KOPT-K1 (cell line): Measurements from ENCODE around the gene MYOCD.
"Not testable (repeated sequence)": the region's sequence is repeated elsewhere in the genome, so short reads cannot be mapped to it uniquely, and the experiment has no call there.

Source experiments
- H3K27ac ChIP-seq: fragments of 200-600 bp; sonication (generic); 2 replicates; pipeline ENCODE4 v1.5.1; 2016; ENCODE audit warnings: antibody characterized with exemption, mild to moderate bottlenecking, low read depth, low read length; ENCODE audit not compliant: poor library complexity, severe bottlenecking
- H3K36me3 ChIP-seq: fragments of 200-600 bp; sonication (generic); 2 replicates; pipeline ENCODE4 v1.5.1; 2017; ENCODE audit warnings: antibody characterized with exemption, mild to moderate bottlenecking, low read length, moderate library complexity; ENCODE audit not compliant: insufficient read depth
- H3K9me3 ChIP-seq: fragments of 200-600 bp; sonication (generic); 2 replicates; pipeline ENCODE4 v1.5.1; 2017; ENCODE audit warnings: antibody characterized with exemption, low read length, mild to moderate bottlenecking; ENCODE audit not compliant: insufficient read depth, poor library complexity, severe bottlenecking

MYOCD gene

DNA sequence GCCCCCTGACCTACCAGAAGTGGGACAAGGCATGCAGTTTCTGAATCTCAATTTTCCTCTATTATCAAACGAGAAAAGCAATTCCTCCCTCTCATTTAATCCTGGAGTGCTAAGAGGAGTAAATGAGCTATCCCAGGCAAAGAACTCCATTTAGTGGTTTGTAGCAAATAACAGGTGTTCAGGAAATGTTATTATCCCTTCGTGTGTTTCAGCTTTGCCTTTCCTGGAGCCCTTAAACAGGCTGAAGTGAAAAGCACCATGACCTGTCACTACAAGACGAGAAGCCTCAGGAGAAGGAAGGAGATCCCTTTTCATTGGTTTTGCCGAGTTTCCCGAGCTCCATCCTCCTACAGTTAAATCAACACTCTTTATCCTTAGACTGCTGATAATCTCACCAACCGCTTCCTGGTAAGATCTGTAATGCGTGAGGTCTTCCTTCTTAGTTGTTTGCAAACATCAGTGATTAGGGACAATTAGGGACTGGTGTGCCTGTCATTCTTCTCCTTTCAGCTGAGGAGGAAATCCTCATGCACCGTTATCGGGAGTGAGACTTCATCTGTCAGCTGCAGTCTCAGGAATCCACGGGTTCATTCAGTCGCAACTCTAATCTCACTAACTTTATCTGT, 30.8 kb upstream of the MYOCD start:
- Histone ChIP-seq H3K27ac (no peak overlapping the region), H3K36me3 (no peaks in the 10 kb centered on the region), H3K9me3 (no peaks in the 10 kb centered on the region)

DNA sequence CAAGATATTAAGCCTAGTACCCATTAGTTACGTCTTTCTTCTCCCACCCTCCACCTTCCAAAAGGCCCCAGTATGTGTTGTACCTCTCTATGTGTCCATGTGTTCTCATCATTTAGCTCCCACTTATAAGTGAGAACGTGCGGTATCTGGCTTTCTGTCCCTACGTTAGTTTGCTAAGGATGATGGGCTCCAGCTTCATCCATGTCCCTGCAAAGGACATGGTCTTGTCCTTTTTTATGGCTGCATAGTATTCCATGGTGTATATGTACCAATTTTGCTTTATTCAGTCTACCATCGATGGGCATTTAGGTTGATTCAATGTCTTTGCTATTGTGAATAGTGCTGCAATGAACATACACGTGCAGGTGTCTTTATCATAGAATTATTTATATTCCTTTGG, 29.7 kb upstream of the MYOCD start:
- H3K27ac ChIP-seq, H3K9me3 ChIP-seq, H3K36me3 ChIP-seq: not testable (repeated sequence)

- no peak overlapping the region for H3K27ac ChIP-seq
- H3K9me3 ChIP-seq = no peaks in the 10 kb centered on the region
- no peaks in the 10 kb centered on the region for H3K36me3 ChIP-seq
These were observed 28.7 kb upstream of the MYOCD start for GRCh38 chr17:12637015-12637414.

- Histone ChIP-seq H3K27ac (no peak overlapping the region), H3K9me3 (no peaks in the 10 kb centered on the region), H3K36me3 (no peaks in the 10 kb centered on the region)
These were observed 27.7 kb upstream of the MYOCD start for GRCh38 chr17:12637745-12638651.

DNA sequence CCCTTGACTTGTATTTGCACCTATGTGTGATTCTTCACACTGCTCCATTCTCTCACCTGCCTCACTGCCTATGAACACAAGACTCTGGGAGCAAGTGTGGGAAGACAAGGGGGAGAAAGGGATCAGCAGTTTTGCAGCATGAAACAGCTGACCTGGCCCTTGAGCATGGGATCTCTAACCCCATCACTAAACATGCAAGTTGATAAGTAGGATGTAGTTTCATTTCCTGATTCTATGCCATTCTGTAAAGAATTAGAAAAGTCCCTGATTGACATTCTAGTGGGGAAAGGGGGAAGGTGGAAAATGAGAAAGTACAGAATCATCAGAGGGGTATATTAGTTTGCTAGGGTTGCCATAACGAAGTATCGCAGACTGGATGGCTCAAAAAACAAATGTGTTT, 25.3 kb upstream of the MYOCD start:
- no peaks in the 10 kb centered on the region for H3K36me3 ChIP-seq
- H3K27ac ChIP-seq = no peak overlapping the region
- no peaks in the 10 kb centered on the region for H3K9me3 ChIP-seq

DNA sequence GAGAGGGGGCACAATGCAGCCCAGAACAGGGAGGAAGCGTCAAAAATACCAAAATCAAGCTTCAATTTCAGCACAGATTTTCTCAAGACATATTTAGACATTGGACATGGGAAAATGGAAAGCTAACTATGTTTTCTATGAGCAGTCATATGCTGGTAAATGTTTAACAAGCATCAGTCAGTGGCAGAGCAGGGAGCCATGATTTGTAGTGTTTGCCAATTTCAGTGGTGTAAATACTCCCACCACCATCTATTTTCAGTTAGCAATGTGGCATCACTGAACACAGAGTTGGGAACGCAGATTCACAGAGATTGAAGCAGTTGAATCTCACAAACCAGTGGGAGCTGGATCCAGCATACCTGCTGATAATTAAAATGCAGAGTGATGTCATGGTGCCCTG, 24.6 kb upstream of the MYOCD start:
- H3K27ac ChIP-seq = no peak overlapping the region
- H3K36me3 ChIP-seq = no peaks in the 10 kb centered on the region
- H3K9me3 ChIP-seq = no peaks in the 10 kb centered on the region

DNA sequence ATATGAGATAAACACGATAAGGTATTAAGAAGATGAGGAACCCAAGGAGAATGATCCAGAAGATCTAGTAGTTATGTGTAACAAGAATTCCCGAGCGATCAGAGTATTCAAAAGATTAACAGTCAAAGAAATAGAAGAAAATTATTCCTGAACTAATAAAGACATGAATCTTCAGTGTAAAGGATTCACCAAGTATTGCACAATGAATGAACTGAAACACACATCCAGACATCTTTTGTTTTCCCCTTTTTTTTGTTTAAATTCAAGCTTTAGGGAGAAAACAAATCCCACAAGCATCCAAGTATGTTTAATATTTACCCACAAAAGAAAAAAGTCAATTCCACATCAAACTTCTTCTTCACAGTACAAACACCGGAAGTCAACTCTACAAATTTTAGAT, 23.7 kb upstream of the MYOCD start:
- no peaks in the 10 kb centered on the region for H3K9me3 ChIP-seq
- H3K27ac ChIP-seq = no peak overlapping the region
- H3K36me3 ChIP-seq = no peaks in the 10 kb centered on the region

DNA sequence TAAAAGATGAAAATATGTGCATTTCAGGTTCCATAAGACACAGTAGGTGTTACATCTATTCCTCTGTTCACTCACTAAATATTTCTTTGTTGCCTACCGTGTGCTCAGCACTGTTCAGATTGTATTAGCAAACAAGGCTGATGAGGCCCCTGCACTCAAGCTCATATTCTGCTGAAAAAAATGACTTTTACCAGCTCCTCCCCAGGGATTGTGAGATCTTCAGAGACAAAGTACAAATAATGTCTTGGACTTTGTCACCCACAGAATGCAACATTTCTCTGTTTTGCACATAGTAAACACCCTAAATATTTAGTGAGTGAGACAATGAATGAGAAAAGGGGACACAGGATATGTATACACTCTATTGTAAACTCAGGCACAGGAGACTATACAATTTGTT, 21.9 kb upstream of the MYOCD start:
- Histone ChIP-seq H3K9me3 (no peaks in the 10 kb centered on the region), H3K27ac (no peak overlapping the region), H3K36me3 (no peaks in the 10 kb centered on the region)

DNA sequence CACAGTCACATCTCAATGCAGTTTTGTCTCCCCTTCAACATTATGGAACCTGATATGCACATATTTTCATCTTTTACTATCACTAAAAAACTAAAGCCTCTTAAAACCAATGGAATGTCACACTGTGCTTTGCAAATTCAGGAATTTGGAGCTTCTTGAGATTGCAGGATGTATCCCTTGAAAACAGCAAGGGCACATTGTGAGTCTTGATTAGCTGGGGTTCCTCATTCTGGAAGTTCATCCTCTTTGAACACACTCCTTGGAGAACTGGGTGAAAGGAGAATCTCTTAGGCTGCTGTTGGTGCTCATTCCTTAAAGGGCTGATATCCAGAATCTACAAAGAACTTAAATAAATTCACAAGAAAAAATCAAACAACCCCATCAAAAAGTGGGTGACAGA, 21.1 kb upstream of the MYOCD start:
- Histone ChIP-seq H3K27ac (no peak overlapping the region), H3K9me3 (no peaks in the 10 kb centered on the region), H3K36me3 (no peaks in the 10 kb centered on the region)

DNA sequence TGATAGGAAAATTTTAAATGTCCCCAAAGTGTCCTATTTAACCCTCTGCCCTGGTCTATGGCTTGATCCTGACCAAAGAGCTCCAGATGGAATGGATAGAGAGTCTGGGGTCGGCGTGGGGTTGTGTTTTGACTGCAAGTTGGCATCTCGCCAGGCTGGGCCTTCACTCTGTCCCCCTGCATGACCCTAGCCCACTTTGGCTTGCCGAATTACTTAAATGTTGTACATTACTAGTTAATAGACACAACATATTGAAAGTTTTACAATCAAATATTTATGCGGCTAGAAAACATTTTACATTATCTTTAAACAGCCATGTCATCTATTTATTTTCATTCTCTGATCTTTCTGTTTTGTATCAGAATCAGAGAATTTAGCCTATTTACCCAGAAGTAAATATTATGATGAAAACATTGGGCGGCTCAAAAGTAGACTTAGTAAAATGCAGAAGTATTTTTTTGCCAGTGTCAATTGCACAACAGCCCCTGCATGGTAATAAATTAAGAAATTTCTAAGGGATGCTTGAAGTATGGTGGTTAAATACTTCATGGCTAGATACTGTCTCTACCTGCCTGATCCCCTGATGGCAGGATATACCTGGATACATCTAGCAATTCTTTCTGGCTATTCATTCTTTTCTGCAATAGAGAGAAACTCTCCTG, 18.8 kb upstream of the MYOCD start:
- no peak overlapping the region for H3K27ac ChIP-seq
- H3K36me3 ChIP-seq = no peaks in the 10 kb centered on the region
- no peaks in the 10 kb centered on the region for H3K9me3 ChIP-seq

DNA sequence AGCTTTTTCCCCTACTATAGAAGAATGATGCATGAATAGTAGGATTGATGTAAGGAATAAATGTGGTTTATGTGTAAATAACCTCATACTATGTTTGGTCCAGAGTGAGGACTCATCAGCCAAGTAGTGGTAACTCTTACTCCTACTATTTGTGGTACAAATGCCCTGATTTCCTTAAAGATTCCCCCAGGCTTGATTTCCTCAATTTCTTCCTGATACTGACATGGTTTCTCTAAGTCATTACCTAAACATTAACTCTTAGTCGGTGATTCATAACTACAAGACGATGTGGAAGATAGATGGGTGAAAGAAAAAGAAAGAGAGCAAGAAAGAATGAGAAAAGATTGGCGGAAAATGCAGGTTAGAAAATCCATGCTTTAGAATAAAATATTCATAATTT, 17.2 kb upstream of the MYOCD start:
- Histone ChIP-seq H3K27ac (no peak overlapping the region), H3K9me3 (no peaks in the 10 kb centered on the region), H3K36me3 (no peaks in the 10 kb centered on the region)

GRCh38 chr17:12655936-12656335, 9.8 kb upstream of the MYOCD start:
- Histone ChIP-seq H3K36me3 (no peaks in the 10 kb centered on the region), H3K27ac (no peak overlapping the region), H3K9me3 (no peaks in the 10 kb centered on the region)

DNA sequence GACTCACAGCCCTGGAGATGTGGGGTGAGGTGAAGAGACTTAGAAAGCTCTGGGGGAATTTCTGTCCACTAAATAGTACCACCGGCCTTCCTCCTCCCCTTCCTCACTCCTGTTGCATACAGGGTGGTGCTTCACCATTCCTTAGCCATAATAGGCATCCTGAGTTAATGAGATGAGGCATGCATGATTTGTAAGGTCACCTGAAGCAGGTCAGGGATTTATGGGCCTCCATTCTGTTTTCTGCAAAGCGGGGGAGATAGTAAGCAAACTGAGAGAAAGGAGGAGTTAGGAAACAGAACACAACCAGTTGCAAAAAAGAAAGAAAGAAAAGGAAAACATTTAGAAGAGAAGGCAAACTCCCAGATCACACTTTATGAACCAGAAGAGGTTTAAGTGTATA, 9.3 kb upstream of the MYOCD start:
- H3K36me3 ChIP-seq = no peaks in the 10 kb centered on the region
- no peaks in the 10 kb centered on the region for H3K9me3 ChIP-seq
- no peak overlapping the region for H3K27ac ChIP-seq

- Histone ChIP-seq H3K9me3 (no peaks in the 10 kb centered on the region), H3K27ac (no peak overlapping the region), H3K36me3 (no peaks in the 10 kb centered on the region)
These were observed 6.2 kb upstream of the MYOCD start for GRCh38 chr17:12659500-12659899.

- Histone ChIP-seq H3K36me3 (no peaks in the 10 kb centered on the region), H3K9me3 (no peaks in the 10 kb centered on the region), H3K27ac (no peak overlapping the region)
These were observed 1.4 kb upstream of the MYOCD start for GRCh38 chr17:12664252-12664651.
